MCF 10A (cell line): ENCODE data around the gene CAPN11. TPM values are rescaled to one million over a fixed set of nuclear protein-coding genes. Genes with fewer than 3 reads are reported as not detected.

Experiments used
- BruUV-seq: library from RNA; stranded (reverse); fragments of 400-500 nt; replicated peaks from 2 replicates; lab custom pipeline; 2021; lab: Mats Ljungman, UMichigan
- CTCF ChIA-PET: fragments of 300-600 bp; sonication (Branson Sonifier 250); formaldehyde crosslinking; extraction: SDS; loops from one replicate; lab custom pipeline; 2021; ENCODE audit warnings: antibody characterized with exemption, inconsistent platforms; lab: Yijun Ruan, JAX
- POLR2A ChIA-PET: fragments of 300-600, 350-650 bp; sonication (Branson Sonifier 250); formaldehyde crosslinking; extraction: SDS; loops from one replicate; lab custom pipeline; 2020; ENCODE audit warnings: antibody characterized with exemption, inconsistent platforms; lab: Yijun Ruan, JAX
- DNase-seq: peaks from one replicate; pipeline ENCODE4 v3.0.0-alpha.2; 2018; ENCODE audit not compliant: unreplicated experiment
- H3K27ac Mint-ChIP-seq: one replicate; pipeline ENCODE4 v1.8.0; 2022; ENCODE audit warnings: mild to moderate bottlenecking, low read depth, mixed read lengths; ENCODE audit not compliant: unreplicated experiment
- H3K27me3 Mint-ChIP-seq: one replicate; pipeline ENCODE4 v1.8.0; 2022; ENCODE audit warnings: mixed read lengths; ENCODE audit not compliant: insufficient read depth, unreplicated experiment
- H3K36me3 Mint-ChIP-seq: one replicate; pipeline ENCODE4 v1.8.0; 2022; ENCODE audit warnings: mild to moderate bottlenecking, moderate library complexity, mixed read lengths; ENCODE audit not compliant: insufficient read depth, unreplicated experiment
- H3K4me1 Mint-ChIP-seq: one replicate; pipeline ENCODE4 v1.8.0; 2022; ENCODE audit warnings: mixed read lengths; ENCODE audit not compliant: insufficient read depth, unreplicated experiment
- H3K4me3 Mint-ChIP-seq: one replicate; pipeline ENCODE4 v1.8.0; 2022; ENCODE audit warnings: mild to moderate bottlenecking, moderate library complexity, mixed read lengths; ENCODE audit not compliant: unreplicated experiment
- H3K9me3 Mint-ChIP-seq: one replicate; pipeline ENCODE4 v1.8.0; 2022; ENCODE audit warnings: mixed read lengths; ENCODE audit not compliant: unreplicated experiment
- intact Hi-C: fragments of 100-400 bp; cut with micrococcal nuclease; formaldehyde crosslinking; loops from 2 replicates; pipeline ENCODE4 v1.14.1; 2022
- total RNA-seq: library from RNA; stranded (reverse); gene quantifications from 2 replicates; pipeline ENCODE4 v1.2.3, GENCODE V29; 2022
- TF ChIP-seq, protein P1 (sequence below): fragments of 200-600 bp; IDR thresholded peaks from one replicate; pipeline ENCODE4 v1.8.0; 2022; ENCODE audit warnings: antibody characterized with exemption, mild to moderate bottlenecking; ENCODE audit not compliant: unreplicated experiment

The CAPN11 gene
- total RNA-seq, 1 experiment from 2014 or later = not detected

DNA sequence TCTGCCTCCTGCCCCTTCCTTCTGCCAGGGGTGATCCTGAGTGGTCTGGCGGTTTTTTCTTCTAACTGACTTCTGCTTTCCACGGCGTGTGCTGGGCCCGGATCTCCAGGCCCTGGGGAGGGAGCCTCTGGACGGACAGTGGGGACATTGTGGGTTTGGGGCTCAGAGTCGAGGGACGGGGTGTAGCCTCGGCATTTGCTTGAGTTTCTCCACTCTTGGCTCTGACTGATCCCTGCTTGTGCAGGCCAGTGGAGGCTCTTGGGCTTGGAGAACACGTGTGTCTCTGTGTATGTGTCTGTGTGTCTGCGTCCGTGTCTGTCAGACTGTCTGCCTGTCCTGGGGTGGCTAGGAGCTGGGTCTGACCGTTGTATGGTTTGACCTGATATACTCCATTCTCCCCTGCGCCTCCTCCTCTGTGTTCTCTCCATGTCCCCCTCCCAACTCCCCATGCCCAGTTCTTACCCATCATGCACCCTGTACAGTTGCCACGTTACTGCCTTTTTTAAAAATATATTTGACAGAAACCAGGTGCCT is 75.0 kb downstream of the CAPN11 start:
- Mint-ChIP-seq H3K4me3 (no peak overlapping the region), H3K36me3 (peaks cover 7% of the 10 kb centered on the region), H3K4me1 (peaks cover 25% of the 10 kb centered on the region), H3K27me3 (no peaks in the 10 kb centered on the region), H3K27ac (peak overlapping the region; percentile 49), H3K9me3 (no peaks in the 10 kb centered on the region)
- ChIA-PET CTCF (interaction anchor here (0.7 to 3.6 kb wide), 16 partner anchors 10 to 136 kb away, joined by 3 to 52 read pairs (median 5); partner anchors contain the start of genes SLC29A1 and SLC35B2), POLR2A (interaction anchor here (1.2 to 5.2 kb wide), 3 partner anchors 9 to 13 kb away, joined by 5 to 114 read pairs (median 6); partner anchors contain the start of gene HSP90AB1)
- TF ChIP-seq, protein P1, sequence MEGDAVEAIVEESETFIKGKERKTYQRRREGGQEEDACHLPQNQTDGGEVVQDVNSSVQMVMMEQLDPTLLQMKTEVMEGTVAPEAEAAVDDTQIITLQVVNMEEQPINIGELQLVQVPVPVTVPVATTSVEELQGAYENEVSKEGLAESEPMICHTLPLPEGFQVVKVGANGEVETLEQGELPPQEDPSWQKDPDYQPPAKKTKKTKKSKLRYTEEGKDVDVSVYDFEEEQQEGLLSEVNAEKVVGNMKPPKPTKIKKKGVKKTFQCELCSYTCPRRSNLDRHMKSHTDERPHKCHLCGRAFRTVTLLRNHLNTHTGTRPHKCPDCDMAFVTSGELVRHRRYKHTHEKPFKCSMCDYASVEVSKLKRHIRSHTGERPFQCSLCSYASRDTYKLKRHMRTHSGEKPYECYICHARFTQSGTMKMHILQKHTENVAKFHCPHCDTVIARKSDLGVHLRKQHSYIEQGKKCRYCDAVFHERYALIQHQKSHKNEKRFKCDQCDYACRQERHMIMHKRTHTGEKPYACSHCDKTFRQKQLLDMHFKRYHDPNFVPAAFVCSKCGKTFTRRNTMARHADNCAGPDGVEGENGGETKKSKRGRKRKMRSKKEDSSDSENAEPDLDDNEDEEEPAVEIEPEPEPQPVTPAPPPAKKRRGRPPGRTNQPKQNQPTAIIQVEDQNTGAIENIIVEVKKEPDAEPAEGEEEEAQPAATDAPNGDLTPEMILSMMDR = no peak
- BruUV-seq = no TSS peak
- intact Hi-C loops = no loop called here
- DNase-seq = no peak

Other genes starting within 250 kb of the CAPN11 start
- gene MRPL14, start 31.4 kb upstream of the CAPN11 start, total RNA-seq = 47.6 and 66.8 TPM in 2 replicates
- 22.3 and 22.6 TPM in 2 replicates for gene TMEM63B, start 31.3 kb upstream of the CAPN11 start, total RNA-seq
- not detected in 2 replicates for gene MYMX, start 58.1 kb downstream of the CAPN11 start, total RNA-seq
- 6.8 and 7.0 TPM in 2 replicates for gene SLC29A1, start 64.8 kb downstream of the CAPN11 start, total RNA-seq
- 546 and 577 TPM in 2 replicates for gene HSP90AB1, start 88.3 kb downstream of the CAPN11 start, total RNA-seq
- gene SLC35B2, start 98.7 kb downstream of the CAPN11 start, total RNA-seq = 27.1 and 31.3 TPM in 2 replicates
- 6.0 and 8.8 TPM in 2 replicates for gene NFKBIE, start 106.7 kb downstream of the CAPN11 start, total RNA-seq
- gene TMEM151B, start 111.6 kb downstream of the CAPN11 start, total RNA-seq = not detected in 2 replicates
- gene AARS2, start 154.5 kb downstream of the CAPN11 start, total RNA-seq = 15.5 and 23.2 TPM in 2 replicates
- gene SPATS1, start 183.8 kb downstream of the CAPN11 start, total RNA-seq = not detected in 2 replicates
- 23.1 and 26.4 TPM in 2 replicates for gene CDC5L, start 228.9 kb downstream of the CAPN11 start, total RNA-seq